Glutamatergic neuron (in vitro differentiated cells): ENCODE data around the gene TMEM132C. TPM values are rescaled to one million over a fixed set of nuclear protein-coding genes. Genes with fewer than 3 reads are reported as not detected.

Source experiments
- DNase-seq: peaks from one replicate; pipeline ENCODE4 v3.0.0; 2022
- H3K27ac Mint-ChIP-seq: one replicate; pipeline ENCODE4 v1.8.0; 2020; ENCODE audit warnings: mild to moderate bottlenecking, mixed read lengths, inconsistent platforms; ENCODE audit not compliant: unreplicated experiment
- H3K27me3 Mint-ChIP-seq: one replicate; pipeline ENCODE4 v1.8.0; 2020; ENCODE audit warnings: mild to moderate bottlenecking, moderate library complexity, mixed read lengths, inconsistent platforms; ENCODE audit not compliant: unreplicated experiment
- H3K36me3 Mint-ChIP-seq: one replicate; pipeline ENCODE4 v1.8.0; 2020; ENCODE audit warnings: mild to moderate bottlenecking, mixed read lengths, inconsistent platforms; ENCODE audit not compliant: unreplicated experiment
- H3K4me1 Mint-ChIP-seq: one replicate; pipeline ENCODE4 v1.8.0; 2020; ENCODE audit warnings: mild to moderate bottlenecking, low read depth, mixed read lengths, inconsistent platforms; ENCODE audit not compliant: unreplicated experiment
- H3K4me3 Mint-ChIP-seq: one replicate; pipeline ENCODE4 v1.8.0; 2020; ENCODE audit warnings: mild to moderate bottlenecking, mixed read lengths, inconsistent platforms; ENCODE audit not compliant: unreplicated experiment
- H3K9me3 Mint-ChIP-seq: one replicate; pipeline ENCODE4 v1.8.0; 2020; ENCODE audit warnings: mild to moderate bottlenecking, moderate library complexity, mixed read lengths, inconsistent platforms; ENCODE audit not compliant: unreplicated experiment
- total RNA-seq: library from RNA; stranded (reverse); fragmentation: NEBNext Ultra II Directional; extraction: Animal tissue kit (Norgen Biotek cat#: 25700); gene quantifications from one replicate; pipeline ENCODE4 v1.2.1, GENCODE V29; 2021; ENCODE audit not compliant: unreplicated experiment
- TF ChIP-seq, protein P1 (sequence below): fragments of 200-600 bp; sonication (generic); IDR thresholded peaks from one replicate; pipeline ENCODE4 v1.5.0; 2021; ENCODE audit not compliant: partially characterized antibody, unreplicated experiment

Gene TMEM132C
- total RNA-seq, 1 donor from 2014 or later: 8.0 TPM

DNA sequence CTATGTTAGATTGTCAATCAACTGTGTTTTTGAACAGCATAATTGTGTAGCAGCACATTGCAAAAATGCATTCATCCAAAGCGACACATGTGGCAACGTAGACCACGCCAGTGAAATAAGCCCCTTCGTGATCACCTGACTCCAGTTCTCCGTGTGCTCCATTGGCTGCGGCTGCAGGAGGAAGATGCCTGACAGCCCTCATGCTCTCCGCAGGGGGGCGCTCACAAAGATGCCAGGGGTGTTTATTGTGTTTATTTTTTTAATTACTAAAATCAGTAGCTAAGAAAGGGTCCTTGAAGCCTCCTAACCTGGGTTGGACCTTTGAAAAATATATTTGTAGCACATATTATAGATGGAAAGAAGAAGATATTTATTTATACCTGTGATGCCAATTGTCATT is 440.5 kb downstream of the TMEM132C start:
- no peaks in the 10 kb centered on the region for H3K36me3 Mint-ChIP-seq

DNA sequence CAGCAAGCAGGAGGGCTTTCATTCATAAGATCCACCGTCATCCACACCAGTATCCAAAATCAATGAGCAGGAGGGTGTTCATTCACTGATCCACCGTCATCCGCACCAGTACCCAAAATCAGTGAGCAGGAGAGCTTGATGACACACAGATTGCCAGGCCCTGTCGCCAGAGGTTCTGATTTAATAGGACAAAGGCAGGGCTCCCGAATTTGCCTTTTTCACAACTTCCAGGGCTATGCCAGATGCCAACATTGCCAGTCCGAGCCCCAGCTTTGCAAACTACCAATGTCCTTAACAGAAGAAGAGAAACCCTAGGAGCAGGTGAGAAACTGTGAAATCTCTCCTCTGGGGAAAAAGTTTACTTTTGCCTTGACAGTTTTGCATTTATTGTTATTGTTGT is 441.8 kb downstream of the TMEM132C start:
- Mint-ChIP-seq H3K27ac (no peak overlapping the region), H3K4me1 (no peaks in the 10 kb centered on the region), H3K36me3 (no peaks in the 10 kb centered on the region), H3K4me3 (no peak overlapping the region), H3K9me3 (peaks cover 5% of the 10 kb centered on the region), H3K27me3 (peaks cover 2% of the 10 kb centered on the region)
- no peak for DNase-seq
- TF ChIP-seq, protein P1, sequence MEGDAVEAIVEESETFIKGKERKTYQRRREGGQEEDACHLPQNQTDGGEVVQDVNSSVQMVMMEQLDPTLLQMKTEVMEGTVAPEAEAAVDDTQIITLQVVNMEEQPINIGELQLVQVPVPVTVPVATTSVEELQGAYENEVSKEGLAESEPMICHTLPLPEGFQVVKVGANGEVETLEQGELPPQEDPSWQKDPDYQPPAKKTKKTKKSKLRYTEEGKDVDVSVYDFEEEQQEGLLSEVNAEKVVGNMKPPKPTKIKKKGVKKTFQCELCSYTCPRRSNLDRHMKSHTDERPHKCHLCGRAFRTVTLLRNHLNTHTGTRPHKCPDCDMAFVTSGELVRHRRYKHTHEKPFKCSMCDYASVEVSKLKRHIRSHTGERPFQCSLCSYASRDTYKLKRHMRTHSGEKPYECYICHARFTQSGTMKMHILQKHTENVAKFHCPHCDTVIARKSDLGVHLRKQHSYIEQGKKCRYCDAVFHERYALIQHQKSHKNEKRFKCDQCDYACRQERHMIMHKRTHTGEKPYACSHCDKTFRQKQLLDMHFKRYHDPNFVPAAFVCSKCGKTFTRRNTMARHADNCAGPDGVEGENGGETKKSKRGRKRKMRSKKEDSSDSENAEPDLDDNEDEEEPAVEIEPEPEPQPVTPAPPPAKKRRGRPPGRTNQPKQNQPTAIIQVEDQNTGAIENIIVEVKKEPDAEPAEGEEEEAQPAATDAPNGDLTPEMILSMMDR: no peak

More for the DNA sequence above, 440.5 kb downstream of the TMEM132C start:
- H3K4me3 Mint-ChIP-seq: no peak overlapping the region
- H3K27ac Mint-ChIP-seq: no peak overlapping the region
- H3K4me1 Mint-ChIP-seq: no peaks in the 10 kb centered on the region
- DNase-seq: no peak
- TF ChIP-seq, protein P1: no peak
- peaks cover 5% of the 10 kb centered on the region for H3K9me3 Mint-ChIP-seq
- no peaks in the 10 kb centered on the region for H3K27me3 Mint-ChIP-seq

DNA sequence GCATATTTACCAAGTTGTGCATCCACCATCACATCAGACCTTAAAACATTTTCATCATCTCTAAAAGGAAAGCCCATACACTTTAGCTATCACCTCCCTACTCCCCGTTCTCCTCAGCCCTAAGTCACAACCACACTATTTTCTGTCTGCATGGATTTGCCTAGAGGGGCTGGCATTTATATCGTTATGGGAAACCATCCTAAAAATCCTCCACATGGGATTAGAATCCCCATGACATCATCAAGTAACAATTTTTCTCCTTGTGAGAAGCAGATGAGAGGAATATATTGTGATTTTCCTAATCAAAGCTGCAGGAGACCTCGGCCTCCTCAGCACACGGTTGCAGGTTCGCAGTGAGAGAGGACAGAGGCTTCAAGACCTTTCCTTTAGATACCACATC is 442.7 kb downstream of the TMEM132C start:
- no peak overlapping the region for H3K27ac Mint-ChIP-seq
- no peaks in the 10 kb centered on the region for H3K36me3 Mint-ChIP-seq
- no peak for DNase-seq
- H3K27me3 Mint-ChIP-seq: peaks cover 2% of the 10 kb centered on the region
- no peak overlapping the region for H3K4me3 Mint-ChIP-seq
- TF ChIP-seq, protein P1: no peak
- H3K9me3 Mint-ChIP-seq: peaks cover 7% of the 10 kb centered on the region
- H3K4me1 Mint-ChIP-seq: no peaks in the 10 kb centered on the region

DNA sequence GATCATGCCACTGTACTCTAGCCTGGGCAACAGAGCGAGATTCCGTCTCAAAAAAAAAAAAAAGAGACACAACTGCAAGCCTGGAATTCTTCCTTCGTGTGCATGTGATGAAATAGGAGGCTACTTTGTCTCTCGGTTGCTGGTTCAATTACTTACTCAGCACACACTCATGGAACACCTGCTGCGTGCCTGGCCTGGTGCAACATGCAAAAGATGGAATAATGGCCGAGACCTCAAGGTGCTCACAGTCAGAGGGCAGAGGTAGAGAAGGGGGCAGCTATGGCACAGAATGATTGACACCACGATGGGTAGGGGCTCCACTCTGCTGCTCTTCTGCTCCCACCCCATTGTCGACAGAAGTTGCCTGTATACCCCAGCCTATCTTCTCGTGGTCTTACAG is 444.5 kb downstream of the TMEM132C start:
- Mint-ChIP-seq H3K4me1 (no peaks in the 10 kb centered on the region), H3K9me3 (peaks cover 6% of the 10 kb centered on the region)
- DNase-seq: no peak

DNA sequence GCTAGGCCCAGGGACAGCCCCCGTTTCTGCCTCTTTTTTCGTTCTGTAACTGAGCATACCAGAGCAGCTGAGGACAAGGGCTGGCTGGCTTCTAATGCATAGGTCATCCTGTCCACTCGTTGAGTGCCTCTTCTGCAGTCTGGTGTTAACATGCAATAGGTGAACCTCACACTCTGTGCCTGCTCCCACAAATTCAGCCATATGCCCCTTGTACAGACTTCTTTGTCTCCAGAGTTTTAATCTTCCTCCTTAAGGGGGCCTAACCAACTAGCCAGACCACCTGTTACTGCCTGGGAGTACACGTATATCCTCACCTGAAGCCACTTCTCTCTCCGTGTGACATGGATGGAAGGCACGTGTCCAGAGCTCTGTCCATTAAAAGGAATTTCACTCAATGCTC is 445.7 kb downstream of the TMEM132C start:
- no peak for DNase-seq
- H3K4me1 Mint-ChIP-seq: no peaks in the 10 kb centered on the region
- H3K4me3 Mint-ChIP-seq: no peak overlapping the region
- H3K36me3 Mint-ChIP-seq: peaks cover 6% of the 10 kb centered on the region
- TF ChIP-seq, protein P1: no peak
- H3K27me3 Mint-ChIP-seq: peaks cover 5% of the 10 kb centered on the region
- H3K9me3 Mint-ChIP-seq: peaks cover 9% of the 10 kb centered on the region
- no peak overlapping the region for H3K27ac Mint-ChIP-seq

More for the DNA sequence above, 444.5 kb downstream of the TMEM132C start:
- TF ChIP-seq, protein P1: no peak
- H3K27ac Mint-ChIP-seq: no peak overlapping the region
- peaks cover 3% of the 10 kb centered on the region for H3K36me3 Mint-ChIP-seq
- H3K27me3 Mint-ChIP-seq: peaks cover 4% of the 10 kb centered on the region
- no peak overlapping the region for H3K4me3 Mint-ChIP-seq
